Neural cell (in vitro differentiated cells): ENCODE results near the gene CACNB2. TPM values are rescaled to one million over a fixed set of nuclear protein-coding genes. Genes with fewer than 3 reads are reported as not detected.

ENCODE experiments used
- H2AFZ ChIP-seq: fragments of 200-600, 300-800 bp; sonication (generic), shearing (Covaris generic); 2 replicates; pipeline ENCODE4 v1.6.0; 2014; ENCODE audit warnings: low read depth, mild to moderate bottlenecking, antibody characterized with exemption, low read length, moderate library complexity
- H3F3A ChIP-seq: fragments of 200-600 bp; shearing (Covaris generic); 2 replicates; pipeline ENCODE4 v1.6.1; 2016; ENCODE audit warnings: mild to moderate bottlenecking, moderate library complexity, mixed read lengths, antibody characterized with exemption, low read length; ENCODE audit not compliant: insufficient read depth, poor library complexity, severe bottlenecking
- H3K27ac ChIP-seq: fragments of 200-600, 300-800 bp; sonication (generic), shearing (Covaris generic); 2 replicates; pipeline ENCODE4 v1.5.1; 2014; ENCODE audit warnings: mild to moderate bottlenecking, low read length, moderate library complexity
- H3K27me3 ChIP-seq: fragments of 300-800, 200-600 bp; sonication (generic), shearing (Covaris generic); 2 replicates; pipeline ENCODE4 v1.6.0; 2014; ENCODE audit warnings: mild to moderate bottlenecking, low read depth, low read length, moderate library complexity; ENCODE audit not compliant: insufficient read depth
- H3K36me3 ChIP-seq: fragments of 300-800, 200-600 bp; sonication (generic), shearing (Covaris generic); 2 replicates; pipeline ENCODE4 v1.5.1; 2014; ENCODE audit warnings: mild to moderate bottlenecking, antibody characterized with exemption, low read length, moderate library complexity; ENCODE audit not compliant: insufficient read depth
- H3K4me2 ChIP-seq: fragments of 300-800, 200-600 bp; sonication (generic), shearing (Covaris generic); 2 replicates; pipeline ENCODE4 v1.6.0; 2014; ENCODE audit warnings: mild to moderate bottlenecking, low read length
- H3K4me3 ChIP-seq: fragments of 300-800, 200-600 bp; sonication (generic), shearing (Covaris generic); 2 replicates; pipeline ENCODE4 v1.5.1; 2014; ENCODE audit warnings: mild to moderate bottlenecking, low read length, moderate library complexity
- H3K79me2 ChIP-seq: fragments of 200-600 bp; shearing (Covaris generic); replicated peaks from 2 replicates; pipeline ENCODE4 v1.6.0; 2014; ENCODE audit warnings: mild to moderate bottlenecking, low read length, moderate library complexity; ENCODE audit not compliant: insufficient read depth
- H3K9ac ChIP-seq: fragments of 300-800, 200-600 bp; sonication (generic), shearing (Covaris generic); 2 replicates; pipeline ENCODE4 v1.6.1; 2016; ENCODE audit warnings: mild to moderate bottlenecking, low read length, mixed read lengths
- H3K9me2 ChIP-seq: fragments of 200-600 bp; shearing (Covaris generic); 2 replicates; pipeline ENCODE4 v1.6.1; 2016; ENCODE audit warnings: mild to moderate bottlenecking, low read length, mixed read lengths; ENCODE audit not compliant: insufficient read depth
- H3K9me3 ChIP-seq: fragments of 200-600, 300-800 bp; sonication (generic), shearing (Covaris generic); 2 replicates; pipeline ENCODE4 v1.6.1; 2016; ENCODE audit warnings: mild to moderate bottlenecking, mixed run types, low read length, moderate library complexity, mixed read lengths
- H4K20me1 ChIP-seq: fragments of 200-600 bp; shearing (Covaris generic); 2 replicates; pipeline ENCODE4 v1.6.1; 2016; ENCODE audit warnings: mild to moderate bottlenecking, mixed run types; ENCODE audit not compliant: insufficient read depth
- CTCF ChIP-seq: fragments of 450-650 bp; IDR thresholded peaks from 2 replicates; pipeline ENCODE4 v1.5.1; 2014; ENCODE audit warnings: antibody characterized with exemption, mild to moderate bottlenecking, moderate library complexity; ENCODE audit not compliant: poor library complexity, severe bottlenecking
- EP300 ChIP-seq: fragments of 450-650 bp; conservative IDR thresholded peaks from 2 replicates; pipeline ENCODE4 v1.6.1; 2014; ENCODE audit warnings: antibody characterized with exemption, mild to moderate bottlenecking, moderate library complexity; ENCODE audit not compliant: poor library complexity, severe bottlenecking
- EZH2 ChIP-seq: fragments of 200-600, 300-800 bp; shearing (Covaris generic), sonication (generic); IDR thresholded peaks from 2 replicates; pipeline ENCODE4 v1.6.1; 2014; ENCODE audit warnings: antibody characterized with exemption, low read length, borderline replicate concordance, mild to moderate bottlenecking; ENCODE audit not compliant: insufficient read depth, poor library complexity, severe bottlenecking
- MXI1 ChIP-seq: fragments of 450-650 bp; conservative IDR thresholded peaks from 2 replicates; pipeline ENCODE4 v1.6.1; 2014; ENCODE audit warnings: antibody characterized with exemption, mild to moderate bottlenecking; ENCODE audit not compliant: poor library complexity, severe bottlenecking
- POLR2AphosphoS5 ChIP-seq: IDR thresholded peaks from 2 replicates; pipeline ENCODE4 v1.6.1; 2012
- RAD21 ChIP-seq: fragments of 450-650 bp; conservative IDR thresholded peaks from 2 replicates; pipeline ENCODE4 v1.6.1; 2014; ENCODE audit warnings: antibody characterized with exemption, mild to moderate bottlenecking, moderate library complexity
- REST ChIP-seq: IDR thresholded peaks from 2 replicates; pipeline ENCODE4 v1.6.1; 2012; ENCODE audit warnings: borderline replicate concordance
- SMC3 ChIP-seq: fragments of 450-650 bp; conservative IDR thresholded peaks from 2 replicates; pipeline ENCODE4 v1.6.1; 2014; ENCODE audit warnings: antibody characterized with exemption, mild to moderate bottlenecking, moderate library complexity; ENCODE audit not compliant: poor library complexity
- TAF1 ChIP-seq: IDR thresholded peaks from 2 replicates; pipeline ENCODE4 v1.6.1; 2012; ENCODE audit warnings: low read depth
- polyA plus RNA-seq: library from polyadenylated mRNA; depleted of rRNA; stranded (reverse); fragments of >200 nt; gene quantifications from 2 replicates; pipeline ENCODE4 v1.2.3, GENCODE V29; 2014

The CACNB2 gene
- polyA plus RNA-seq, 1 donor from 2014 or later = 14.3 TPM

- H3K4me3 ChIP-seq = peak overlapping the region; percentile 44
- no peaks in the 10 kb centered on the region for H3K79me2 ChIP-seq
- no peaks in the 10 kb centered on the region for H3K36me3 ChIP-seq
- H3F3A ChIP-seq = no peaks in the 10 kb centered on the region
- H3K9me2 ChIP-seq = no peaks in the 10 kb centered on the region
- H3K9ac ChIP-seq = peak overlapping the region; percentile 59
- peak; percentile 39 for TF ChIP-seq CTCF
- peak; percentile 18 for TF ChIP-seq RAD21
- TF ChIP-seq EZH2 = no peak
- no peak for TF ChIP-seq TAF1
- TF ChIP-seq MXI1 = no peak
- peak; percentile 97 for TF ChIP-seq REST
- TF ChIP-seq SMC3 = peak; percentile 26
- TF ChIP-seq POLR2AphosphoS5 = peak; percentile 88
- peak; percentile 97 for TF ChIP-seq EP300
- H3K27ac ChIP-seq = peak overlapping the region; percentile 88
- H4K20me1 ChIP-seq = no peaks in the 10 kb centered on the region
- peak overlapping the region; percentile 47 for H3K4me2 ChIP-seq
- H3K27me3 ChIP-seq = no peaks in the 10 kb centered on the region
- no peaks in the 10 kb centered on the region for H3K9me3 ChIP-seq
- H2AFZ ChIP-seq = no peak overlapping the region
These were observed 62.6 kb downstream of the CACNB2 start for GRCh38 chr10:18202680-18203460.

- H3K4me2 ChIP-seq = peak overlapping the region; percentile 47
- peak overlapping the region; percentile 88 for H3K27ac ChIP-seq
- TF ChIP-seq TAF1 = no peak
- TF ChIP-seq MXI1 = no peak
- no peak for TF ChIP-seq CTCF
- no peak for TF ChIP-seq SMC3
- H3K36me3 ChIP-seq = no peaks in the 10 kb centered on the region
- no peaks in the 10 kb centered on the region for H3K79me2 ChIP-seq
- peak overlapping the region; percentile 59 for H3K9ac ChIP-seq
- no peaks in the 10 kb centered on the region for H3K9me2 ChIP-seq
- H4K20me1 ChIP-seq = no peaks in the 10 kb centered on the region
- no peaks in the 10 kb centered on the region for H3F3A ChIP-seq
- no peaks in the 10 kb centered on the region for H3K9me3 ChIP-seq
- H3K27me3 ChIP-seq = no peaks in the 10 kb centered on the region
- H2AFZ ChIP-seq = no peak overlapping the region
- H3K4me3 ChIP-seq = peak overlapping the region; percentile 44
These were observed 63.2 kb downstream of the CACNB2 start for GRCh38 chr10:18203471-18203870.
